KG1 (cell line): Measurements from ENCODE around the gene KLHL8.

Source experiments
- DNase-seq: peaks from one replicate; lab custom pipeline; 2025; lab: John Stamatoyannopoulos, UW

KLHL8 gene

DNA sequence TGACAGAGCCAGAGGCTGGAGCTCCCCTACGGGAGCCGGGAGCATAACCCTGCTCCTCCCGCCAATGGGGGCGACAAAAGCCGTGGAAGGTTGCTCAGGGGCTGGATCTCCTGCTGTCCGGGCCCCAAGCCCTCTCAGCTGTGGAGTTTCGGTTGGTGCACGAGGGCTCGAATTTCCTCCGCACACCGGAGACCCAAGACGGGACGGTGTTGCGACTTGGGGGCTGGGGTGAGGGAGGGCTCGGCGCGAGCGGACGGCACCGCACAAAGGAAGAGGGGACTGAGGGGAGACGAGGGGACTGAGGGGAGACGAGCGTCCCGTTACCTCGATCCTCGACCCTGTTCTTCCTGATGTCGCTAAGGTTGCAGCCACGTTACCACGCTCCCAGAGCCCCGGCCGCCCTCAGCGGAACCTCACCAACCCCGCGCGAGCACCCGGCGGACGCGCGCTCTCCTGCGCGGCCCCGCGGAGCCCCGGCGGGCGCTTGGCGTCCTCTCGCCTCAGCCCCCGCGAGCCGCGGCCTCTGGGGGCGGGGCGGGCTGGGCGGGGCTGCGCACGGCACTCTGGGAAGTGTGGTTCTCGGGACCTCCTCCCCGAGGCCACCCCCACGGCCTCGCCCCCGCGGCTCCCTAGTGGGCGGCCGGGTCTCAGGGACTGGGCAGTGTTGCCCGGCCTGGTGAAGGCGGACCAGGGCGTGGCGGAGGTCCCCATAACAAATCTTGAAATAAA, at the start of gene KLHL8:
TSS of gene KLHL8 (minus strand) at position 525 of the 729 bp plus-strand sequence. CDS start 25,079 bp downstream, outside the sequence.
- DNase-seq, result peak; percentile 72

DNA sequence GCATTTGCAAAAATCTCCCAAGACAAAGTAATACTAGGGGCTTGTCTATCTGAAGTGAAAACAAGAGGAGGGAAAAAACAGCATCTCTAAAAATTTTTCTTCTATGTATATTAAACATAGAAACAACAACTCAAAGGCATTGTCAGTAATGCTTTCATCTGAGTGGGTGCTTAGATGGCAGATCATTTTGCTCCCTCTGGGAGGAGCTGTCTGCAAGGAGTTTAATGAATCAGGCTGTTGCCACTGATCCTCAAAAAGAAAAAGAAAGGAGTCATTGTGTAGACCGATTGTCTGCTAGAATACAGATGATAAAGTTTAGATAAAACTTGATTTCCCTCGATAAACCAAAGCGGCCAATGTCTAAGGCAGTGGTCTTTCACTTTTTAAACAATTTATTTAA, 49.7 kb upstream of the KLHL8 start:
- DNase-seq, result peak; percentile 27

GRCh38 chr4:87268411-87268810, 48.0 kb upstream of the KLHL8 start:
- DNase-seq, result no peak

DNA sequence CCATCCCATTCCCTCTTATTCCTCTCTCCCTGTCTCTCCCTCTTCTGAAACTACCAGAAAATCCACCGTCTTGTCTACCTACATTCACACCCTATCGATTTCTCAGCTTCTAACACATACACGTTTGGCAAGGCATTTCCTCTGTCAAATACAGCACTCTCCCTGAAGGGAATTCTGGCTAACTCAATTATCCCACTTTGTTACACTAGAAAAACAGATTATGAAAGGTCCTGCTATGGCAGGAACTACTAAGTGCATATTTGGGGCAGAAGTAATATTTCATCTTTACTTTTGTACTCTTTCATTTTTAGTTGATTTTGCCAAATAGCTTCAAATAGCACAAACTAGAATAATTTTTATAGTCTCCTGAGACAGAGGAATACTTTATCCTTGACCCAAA, 46.6 kb upstream of the KLHL8 start:
- DNase-seq, result no peak

GRCh38 chr4:87262886-87263285, 42.5 kb upstream of the KLHL8 start:
- DNase-seq, result no peak

DNA sequence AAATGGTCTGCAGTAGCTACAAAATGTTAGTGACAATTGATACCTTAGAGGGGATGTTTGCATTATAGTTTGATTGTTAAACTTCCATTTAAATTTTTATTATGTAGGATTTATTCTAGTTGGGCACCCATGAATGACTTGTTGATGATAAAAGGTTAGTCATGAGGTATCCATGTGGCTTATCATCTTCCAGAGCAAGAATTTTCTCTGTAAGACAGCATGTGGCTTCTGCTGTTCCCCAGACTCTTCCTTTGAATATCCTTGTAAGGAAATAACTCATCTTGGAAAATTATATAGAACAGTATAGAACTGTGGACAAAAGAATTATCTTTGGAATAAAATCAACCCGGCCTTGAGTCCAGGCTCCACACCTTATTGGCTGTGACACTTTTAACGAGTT, 40.1 kb upstream of the KLHL8 start:
- no peak for DNase-seq

- DNase-seq, result no peak
Measured at GRCh38 chr4:87258677-87259076, 38.3 kb upstream of the KLHL8 start.

- DNase-seq, result no peak
Measured at GRCh38 chr4:87257523-87257922, 37.1 kb upstream of the KLHL8 start.

GRCh38 chr4:87255755-87256154, 35.3 kb upstream of the KLHL8 start:
- no peak for DNase-seq

GRCh38 chr4:87251106-87251505, 30.7 kb upstream of the KLHL8 start:
- no peak for DNase-seq

DNA sequence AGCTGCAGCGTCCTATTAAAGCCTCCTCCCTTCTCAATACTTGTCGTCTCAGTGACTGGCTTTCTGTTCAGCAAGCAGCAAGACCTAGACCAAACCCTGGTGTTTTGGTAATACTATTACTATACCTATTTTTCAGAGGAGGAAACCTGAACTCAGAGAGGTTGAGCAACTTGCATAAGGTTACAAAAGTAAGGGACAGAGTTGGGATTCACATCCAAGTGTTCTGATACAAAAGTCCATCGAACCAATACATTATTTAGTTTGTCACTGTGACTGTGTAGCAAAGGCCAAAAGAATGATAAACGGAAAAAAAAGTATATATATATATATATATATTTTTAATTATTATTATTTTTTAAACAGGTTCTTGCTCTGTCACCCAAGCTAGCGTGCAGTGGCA, 29.9 kb upstream of the KLHL8 start:
- no peak for DNase-seq

GRCh38 chr4:87249332-87250019, 29.1 kb upstream of the KLHL8 start:
- DNase-seq, result no peak

- no peak for DNase-seq
Measured at GRCh38 chr4:87243426-87244053, 23.1 kb upstream of the KLHL8 start.

GRCh38 chr4:87241336-87241735, 20.9 kb upstream of the KLHL8 start:
- no peak for DNase-seq

DNA sequence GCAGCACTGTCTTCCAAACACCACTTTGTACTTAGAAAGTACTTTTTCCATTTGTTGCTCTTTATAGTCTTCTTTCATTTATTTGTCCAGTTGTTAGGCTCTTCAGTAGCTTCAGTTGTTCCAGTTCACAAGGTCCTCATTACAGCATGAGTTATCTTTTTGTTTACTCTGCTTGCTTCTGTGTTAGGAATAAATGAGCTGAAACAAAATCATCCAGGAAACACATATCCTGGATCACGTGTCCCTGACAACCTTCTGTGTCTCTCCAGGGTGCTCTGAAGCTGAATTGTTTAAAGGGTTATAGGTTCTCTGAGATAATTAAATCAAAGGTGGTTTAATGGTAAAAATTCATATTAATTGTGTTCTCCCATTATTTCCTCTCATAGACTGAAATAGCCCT, 19.9 kb upstream of the KLHL8 start:
- no peak for DNase-seq

DNA sequence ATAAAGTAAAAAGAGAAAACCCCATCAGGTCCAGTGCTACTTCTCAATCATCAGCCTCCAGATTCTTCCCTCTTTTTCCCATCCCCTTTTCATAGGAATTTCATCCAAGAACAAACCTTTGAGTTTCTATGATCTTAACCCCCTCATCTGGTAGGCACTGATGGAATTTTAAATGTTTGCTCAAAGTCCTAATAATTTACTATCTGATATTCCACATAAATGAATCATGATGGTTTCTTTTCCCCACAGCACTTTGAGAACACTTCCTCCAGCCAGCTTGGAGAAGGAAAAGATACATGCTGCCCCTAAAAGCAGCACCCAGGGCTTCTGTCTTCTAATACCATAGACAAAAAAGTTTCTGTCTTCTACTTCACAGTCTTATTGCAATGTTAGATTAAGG, 19.4 kb upstream of the KLHL8 start:
- no peak for DNase-seq

- DNase-seq, result no peak
Measured at GRCh38 chr4:87239194-87239593, 18.8 kb upstream of the KLHL8 start.

GRCh38 chr4:87236861-87237260, 16.4 kb upstream of the KLHL8 start:
- no peak for DNase-seq

DNA sequence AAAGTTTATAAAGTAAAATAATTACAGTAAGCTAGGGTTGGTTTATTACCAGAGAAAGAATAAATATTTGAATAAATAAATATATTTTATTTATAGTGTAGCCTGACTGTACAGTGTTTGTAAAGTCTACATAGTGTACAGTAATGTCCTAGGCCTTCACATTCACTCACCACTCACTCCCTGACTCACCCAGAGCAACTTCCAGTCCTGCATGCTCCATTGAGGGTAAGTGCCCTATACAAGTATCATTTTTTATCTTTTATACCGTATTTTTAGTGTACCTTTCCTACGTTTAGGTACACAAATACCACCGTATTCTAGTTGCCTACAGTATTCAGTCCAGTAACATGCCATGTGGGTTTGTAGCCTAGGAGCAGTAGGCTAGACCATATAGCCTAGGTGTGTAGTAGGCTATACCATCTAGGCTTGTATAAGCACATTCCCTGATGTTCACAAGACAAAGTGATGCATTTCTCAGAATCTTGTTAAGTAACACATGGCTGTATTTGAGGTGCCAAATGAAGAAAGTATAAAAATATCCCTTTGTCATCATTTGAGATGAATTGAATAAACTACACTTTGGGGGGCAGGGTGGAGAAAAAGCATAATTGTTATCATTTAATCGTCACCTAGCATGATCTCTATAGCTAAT, 14.7 kb upstream of the KLHL8 start:
- no peak for DNase-seq

DNA sequence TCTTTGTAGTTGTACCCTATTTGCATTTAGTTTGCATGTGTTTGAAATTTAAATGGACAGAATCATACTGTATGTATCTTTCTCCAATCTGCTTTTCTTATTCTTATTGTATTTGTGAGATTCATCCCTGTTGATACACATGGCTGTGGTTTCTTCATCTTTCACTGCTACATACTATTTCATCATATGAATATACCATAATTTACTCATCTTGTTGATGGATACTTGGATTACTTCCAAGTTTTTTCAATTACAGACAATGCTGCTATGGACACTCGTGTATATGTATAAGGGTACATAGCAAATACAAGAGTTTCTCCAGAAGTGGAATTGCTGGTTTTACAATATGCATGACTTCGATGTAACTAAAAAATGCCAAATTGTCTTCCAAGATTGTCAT, 11.8 kb upstream of the KLHL8 start:
- no peak for DNase-seq

- DNase-seq, result no peak
Measured at GRCh38 chr4:87230806-87231205, 10.4 kb upstream of the KLHL8 start.

DNA sequence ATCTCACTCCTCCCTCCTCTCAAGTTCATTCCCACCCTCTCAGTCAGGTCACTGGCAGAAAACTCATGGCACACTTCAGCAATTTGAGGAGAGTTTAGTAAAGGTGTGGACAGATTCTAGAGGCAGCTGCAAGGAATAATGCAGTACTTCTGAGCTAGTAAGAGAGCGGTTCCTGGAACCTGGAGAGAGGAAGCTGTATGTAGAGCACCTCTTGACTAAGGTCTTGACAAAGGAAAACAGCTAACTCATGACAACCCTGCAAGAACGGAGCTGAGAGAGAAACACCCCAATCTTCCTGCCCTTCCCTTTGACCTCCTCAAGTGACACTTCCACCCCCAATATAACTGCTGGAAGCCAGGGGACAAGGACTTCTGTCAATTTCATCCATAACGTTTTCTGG, 9.6 kb upstream of the KLHL8 start:
- no peak for DNase-seq
